Calu3 (cell line): ENCODE measurements around the gene NUP37. TPM values are rescaled to one million over a fixed set of nuclear protein-coding genes. Genes with fewer than 3 reads are reported as not detected.

Experiments
- BruUV-seq: library from RNA; stranded (reverse); fragments of 400-500 nt; replicated peaks from 2 replicates; lab custom pipeline; 2021; lab: Mats Ljungman, UMichigan
- CTCF ChIA-PET: fragments of 300-600 bp; sonication (Branson Sonifier 250); formaldehyde crosslinking; loops from one replicate; lab custom pipeline; 2022; ENCODE audit warnings: antibody characterized with exemption; lab: Charles Lee
- DNase-seq: peaks from one replicate; pipeline ENCODE4 v3.0.0; 2022
- H3K27ac Mint-ChIP-seq: one replicate; pipeline ENCODE4 v1.8.0; 2022; ENCODE audit warnings: mixed read lengths; ENCODE audit not compliant: unreplicated experiment
- H3K27me3 Mint-ChIP-seq: one replicate; pipeline ENCODE4 v1.8.0; 2022; ENCODE audit warnings: mixed read lengths; ENCODE audit not compliant: unreplicated experiment
- H3K36me3 Mint-ChIP-seq: one replicate; pipeline ENCODE4 v1.8.0; 2022; ENCODE audit warnings: mild to moderate bottlenecking, moderate library complexity, mixed read lengths; ENCODE audit not compliant: insufficient read depth, unreplicated experiment
- H3K4me1 Mint-ChIP-seq: one replicate; pipeline ENCODE4 v1.8.0; 2022; ENCODE audit warnings: mild to moderate bottlenecking, low read depth, mixed read lengths; ENCODE audit not compliant: unreplicated experiment
- H3K4me3 Mint-ChIP-seq: one replicate; pipeline ENCODE4 v1.8.0; 2022; ENCODE audit warnings: mild to moderate bottlenecking, low read depth, moderate library complexity, mixed read lengths; ENCODE audit not compliant: unreplicated experiment
- H3K9me3 Mint-ChIP-seq: one replicate; pipeline ENCODE4 v1.8.0; 2022; ENCODE audit warnings: low read depth, mixed read lengths; ENCODE audit not compliant: unreplicated experiment
- intact Hi-C: fragments of 100-400 bp; cut with micrococcal nuclease; formaldehyde crosslinking; loops from one replicate; pipeline ENCODE4 v1.10.0; 2022; ENCODE audit not compliant: unreplicated experiment
- total RNA-seq: library from RNA; stranded (reverse); gene quantifications from 2 replicates; pipeline ENCODE4 v1.2.3, GENCODE V29; 2022
- TF ChIP-seq, protein P1 (sequence below): fragments of 200-600 bp; IDR thresholded peaks from one replicate; pipeline ENCODE4 v1.8.0; 2022; ENCODE audit warnings: antibody characterized with exemption; ENCODE audit not compliant: unreplicated experiment

NUP37 gene
- total RNA-seq, 1 experiment from 2014 or later: 72.1 TPM

DNA sequence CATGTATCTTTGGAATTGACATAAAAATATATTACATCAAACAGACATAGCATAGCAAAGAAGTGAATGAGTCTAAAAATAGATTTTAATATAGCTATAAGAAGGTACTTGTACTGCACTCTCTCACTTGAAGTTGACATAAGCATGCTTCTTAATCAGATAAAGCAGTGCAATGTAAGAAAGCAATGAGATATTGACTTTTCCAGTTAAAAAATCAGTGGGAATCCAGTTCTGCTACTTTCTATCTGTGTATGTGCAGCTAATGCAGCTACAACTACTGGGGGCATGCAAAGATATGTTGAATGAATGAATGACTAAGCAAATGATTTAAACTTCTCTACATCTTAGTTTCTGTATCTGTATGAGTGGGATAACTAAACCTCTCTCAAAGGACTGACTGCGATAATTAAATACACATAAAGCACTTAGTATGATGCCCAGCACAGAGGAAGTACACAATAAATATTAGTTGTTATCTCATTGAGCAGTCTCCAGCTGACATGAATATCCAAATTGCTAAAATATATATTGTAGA, 68.4 kb downstream of the NUP37 start:
- H3K36me3 Mint-ChIP-seq: peaks cover 4% of the 10 kb centered on the region
- CTCF ChIA-PET: no interaction called here
- TF ChIP-seq, protein P1, sequence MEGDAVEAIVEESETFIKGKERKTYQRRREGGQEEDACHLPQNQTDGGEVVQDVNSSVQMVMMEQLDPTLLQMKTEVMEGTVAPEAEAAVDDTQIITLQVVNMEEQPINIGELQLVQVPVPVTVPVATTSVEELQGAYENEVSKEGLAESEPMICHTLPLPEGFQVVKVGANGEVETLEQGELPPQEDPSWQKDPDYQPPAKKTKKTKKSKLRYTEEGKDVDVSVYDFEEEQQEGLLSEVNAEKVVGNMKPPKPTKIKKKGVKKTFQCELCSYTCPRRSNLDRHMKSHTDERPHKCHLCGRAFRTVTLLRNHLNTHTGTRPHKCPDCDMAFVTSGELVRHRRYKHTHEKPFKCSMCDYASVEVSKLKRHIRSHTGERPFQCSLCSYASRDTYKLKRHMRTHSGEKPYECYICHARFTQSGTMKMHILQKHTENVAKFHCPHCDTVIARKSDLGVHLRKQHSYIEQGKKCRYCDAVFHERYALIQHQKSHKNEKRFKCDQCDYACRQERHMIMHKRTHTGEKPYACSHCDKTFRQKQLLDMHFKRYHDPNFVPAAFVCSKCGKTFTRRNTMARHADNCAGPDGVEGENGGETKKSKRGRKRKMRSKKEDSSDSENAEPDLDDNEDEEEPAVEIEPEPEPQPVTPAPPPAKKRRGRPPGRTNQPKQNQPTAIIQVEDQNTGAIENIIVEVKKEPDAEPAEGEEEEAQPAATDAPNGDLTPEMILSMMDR: no peak
- DNase-seq: no peak
- H3K4me3 Mint-ChIP-seq: no peak overlapping the region
- no peaks in the 10 kb centered on the region for H3K4me1 Mint-ChIP-seq
- intact Hi-C loops: no loop called here
- H3K9me3 Mint-ChIP-seq: no peaks in the 10 kb centered on the region
- no peaks in the 10 kb centered on the region for H3K27me3 Mint-ChIP-seq
- H3K27ac Mint-ChIP-seq: no peak overlapping the region
- no TSS peak for BruUV-seq

DNA sequence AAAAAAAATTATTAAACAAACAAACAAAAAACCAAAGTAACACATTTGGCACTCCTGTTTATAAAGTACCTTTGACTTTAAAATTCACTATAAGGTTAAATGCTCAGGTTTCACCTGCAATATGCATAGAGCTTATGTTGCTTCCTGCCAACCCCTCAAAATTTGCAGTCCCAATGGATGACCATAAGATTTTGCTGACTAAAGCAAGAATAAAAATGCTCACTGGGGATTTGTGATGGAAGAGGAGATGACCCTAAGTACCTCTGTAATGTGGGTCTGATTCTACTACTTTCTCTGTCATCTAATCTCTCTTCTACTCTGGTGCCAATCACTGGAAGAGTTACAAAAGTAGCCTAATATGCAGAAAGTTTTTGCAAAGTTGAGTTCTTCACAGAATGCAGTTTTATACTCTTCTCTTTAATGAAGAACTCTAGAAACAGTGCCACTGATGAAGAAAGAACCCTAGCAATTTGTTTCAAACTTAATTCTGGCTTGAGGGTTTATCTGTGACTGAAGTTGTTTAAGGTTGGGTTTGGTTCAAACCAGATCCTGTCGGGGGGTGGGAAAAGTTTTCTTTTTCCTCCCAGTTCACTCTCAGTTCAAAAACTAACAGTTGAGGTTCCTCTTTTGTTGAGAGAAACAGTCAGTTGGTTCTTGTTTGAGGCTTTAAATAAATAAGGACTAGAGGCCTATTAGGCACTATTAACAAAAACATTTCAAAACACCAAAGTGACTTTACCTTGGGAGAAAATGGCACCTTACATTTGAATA, 69.1 kb downstream of the NUP37 start:
- no peaks in the 10 kb centered on the region for H3K4me1 Mint-ChIP-seq
- BruUV-seq: no TSS peak
- H3K27me3 Mint-ChIP-seq: no peaks in the 10 kb centered on the region
- H3K4me3 Mint-ChIP-seq: no peak overlapping the region
- CTCF ChIA-PET: no interaction called here
- no peak overlapping the region for H3K27ac Mint-ChIP-seq
- peaks cover 4% of the 10 kb centered on the region for H3K36me3 Mint-ChIP-seq
- no peaks in the 10 kb centered on the region for H3K9me3 Mint-ChIP-seq
- TF ChIP-seq, protein P1: no peak
- intact Hi-C loops: no loop called here
- no peak for DNase-seq

DNA sequence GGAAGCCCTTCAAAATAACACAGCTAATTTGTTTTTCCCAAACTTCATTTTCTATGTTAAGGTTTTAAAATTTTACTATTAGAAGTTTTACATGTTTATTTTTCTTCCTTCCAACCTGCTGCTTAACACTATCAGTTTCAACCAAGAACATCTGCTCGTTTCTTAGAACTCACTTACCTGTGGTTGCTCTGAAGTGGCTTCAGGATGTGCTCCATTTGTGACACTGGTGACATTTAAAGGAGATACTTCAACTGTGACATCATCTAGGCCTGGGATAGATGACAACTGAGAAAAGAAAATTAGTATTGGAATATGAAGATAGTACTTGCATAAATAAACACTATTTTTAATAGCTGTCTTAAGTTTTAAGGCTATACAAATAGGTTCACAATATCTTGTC, 76.0 kb downstream of the NUP37 start:
- BruUV-seq: no TSS peak
- CTCF ChIA-PET: no interaction called here
- intact Hi-C loops: no loop called here
- Mint-ChIP-seq H3K4me3 (no peak overlapping the region), H3K4me1 (no peaks in the 10 kb centered on the region), H3K27me3 (no peaks in the 10 kb centered on the region), H3K27ac (no peak overlapping the region), H3K36me3 (peaks cover 4% of the 10 kb centered on the region), H3K9me3 (no peaks in the 10 kb centered on the region)
- DNase-seq: no peak
- TF ChIP-seq, protein P1: no peak

DNA sequence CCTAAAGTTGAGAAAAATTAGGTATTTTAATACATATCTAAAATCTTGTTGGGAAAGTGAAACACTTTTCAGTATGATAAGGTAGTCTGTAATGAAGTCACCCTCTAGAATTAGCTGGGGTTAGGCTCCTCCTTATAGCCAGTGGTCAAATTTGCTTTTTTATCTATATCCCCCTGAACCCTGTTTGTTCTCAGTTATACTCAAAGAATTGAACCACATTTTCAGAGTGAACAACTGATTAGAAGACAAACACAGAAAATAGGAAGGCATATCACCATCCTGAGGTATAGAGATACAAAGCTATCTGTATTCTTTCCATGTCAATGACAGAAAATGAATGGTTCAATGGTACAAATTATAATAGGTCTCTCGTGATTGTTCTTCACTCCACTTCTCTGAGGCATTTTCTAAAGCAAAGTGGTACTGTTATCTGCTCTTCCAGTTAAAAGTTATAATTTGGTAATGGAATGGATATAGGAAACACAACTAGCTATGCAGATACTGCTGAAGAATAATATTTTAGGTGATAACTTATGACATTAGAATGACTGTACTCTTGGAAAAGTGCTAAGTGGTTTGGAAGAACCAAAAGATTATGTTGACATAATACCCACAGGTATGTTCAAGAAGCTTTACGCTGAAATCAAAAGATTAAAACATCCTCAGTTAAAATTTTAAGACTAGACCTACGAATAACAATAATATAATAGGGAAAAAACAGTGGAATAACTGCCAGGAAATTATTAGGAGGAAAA, 85.7 kb downstream of the NUP37 start:
- Mint-ChIP-seq H3K36me3 (peaks cover 1% of the 10 kb centered on the region), H3K4me3 (no peak overlapping the region), H3K27ac (no peak overlapping the region), H3K4me1 (no peaks in the 10 kb centered on the region), H3K9me3 (no peaks in the 10 kb centered on the region), H3K27me3 (no peaks in the 10 kb centered on the region)
- intact Hi-C loops: no loop called here
- CTCF ChIA-PET: no interaction called here
- no TSS peak for BruUV-seq
- no peak for DNase-seq
- TF ChIP-seq, protein P1: no peak
